ENCODE measurements around the gene KIF5C.

Gene KIF5C

DNA sequence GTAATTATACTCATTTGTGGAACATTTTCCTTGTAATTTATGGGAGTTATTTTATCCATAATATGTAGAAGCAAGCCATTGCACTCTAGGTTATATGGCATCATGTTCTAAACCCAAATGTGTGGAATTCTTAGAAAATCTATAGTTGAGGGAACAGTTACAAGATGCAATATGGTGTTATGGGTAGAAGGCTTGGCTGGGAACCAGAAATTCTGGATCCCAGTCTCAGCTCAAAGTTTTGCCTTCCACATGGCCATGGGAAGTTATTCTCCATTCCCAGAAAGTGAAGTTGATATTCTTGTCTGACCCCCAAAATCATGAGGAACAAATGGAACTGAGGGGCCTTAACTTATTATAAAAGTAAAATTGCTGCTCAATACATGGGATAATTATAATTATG is 38.0 kb downstream of the KIF5C start:
- H3K27me3 ChIP-seq (ENCODE audit: control insufficient read depth in 3 of 3, insufficient read depth in 3 of 3, low read depth in 1 of 3, low read length in 3 of 3): no peaks in the 10 kb centered on the region
- H3K4me2 ChIP-seq (ENCODE audit: insufficient read depth, low read length, poor library complexity, severe bottlenecking): no peak overlapping the region
- no peak overlapping the region for H2BK12ac ChIP-seq (ENCODE audit: low read length)
- peaks cover 0 to 17% of the 10 kb centered on the region in 2 donors for H3K36me3 ChIP-seq (replicated peaks in 1 of 2; ENCODE audit: control insufficient read depth in 2 of 2, insufficient read depth in 2 of 2, low read length in 2 of 2)
- H3K4me3 ChIP-seq (ENCODE audit: low read length in 2 of 2): no peak overlapping the region
- H3K9ac ChIP-seq (ENCODE audit: low read depth, low read length, poor library complexity): no peak overlapping the region
- H3K4ac ChIP-seq (ENCODE audit: low read length): no peak overlapping the region
- H2BK15ac ChIP-seq (ENCODE audit: low read length): no peak overlapping the region
- no peak overlapping the region for H3K27ac ChIP-seq (replicated peaks; ENCODE audit: low read length)
- H3K4me1 ChIP-seq (ENCODE audit: control insufficient read depth in 2 of 2, insufficient read depth in 1 of 2, low read depth in 1 of 2, low read length in 2 of 2): peaks cover 9 to 13% of the 10 kb centered on the region in 2 donors
- H3K23ac ChIP-seq (ENCODE audit: low read depth, low read length, poor library complexity): no peak overlapping the region
- no peak overlapping the region for H2AFZ ChIP-seq (ENCODE audit: low read length)
- H3K9me3 ChIP-seq (replicated peaks in 1 of 2; ENCODE audit: control insufficient read depth in 2 of 2, insufficient read depth in 1 of 2, low read depth in 1 of 2, low read length in 2 of 2): no peaks in the 10 kb centered on the region
- H3K79me1 ChIP-seq (ENCODE audit: low read depth, low read length): no peaks in the 10 kb centered on the region
- no peak overlapping the region for H3K18ac ChIP-seq (ENCODE audit: low read length)
- no peak overlapping the region for H2BK120ac ChIP-seq (ENCODE audit: low read depth, low read length)
- H2BK5ac ChIP-seq (ENCODE audit: low read length): no peak overlapping the region
- H2AK5ac ChIP-seq (ENCODE audit: low read depth, low read length): no peak overlapping the region
- no peak for DNase-seq (ENCODE audit: low spot score)
- H4K91ac ChIP-seq (ENCODE audit: low read depth, low read length, poor library complexity): no peak overlapping the region
- H4K8ac ChIP-seq (ENCODE audit: low read depth, low read length): no peak overlapping the region
- no peak overlapping the region for H3K14ac ChIP-seq (ENCODE audit: low read length)

DNA sequence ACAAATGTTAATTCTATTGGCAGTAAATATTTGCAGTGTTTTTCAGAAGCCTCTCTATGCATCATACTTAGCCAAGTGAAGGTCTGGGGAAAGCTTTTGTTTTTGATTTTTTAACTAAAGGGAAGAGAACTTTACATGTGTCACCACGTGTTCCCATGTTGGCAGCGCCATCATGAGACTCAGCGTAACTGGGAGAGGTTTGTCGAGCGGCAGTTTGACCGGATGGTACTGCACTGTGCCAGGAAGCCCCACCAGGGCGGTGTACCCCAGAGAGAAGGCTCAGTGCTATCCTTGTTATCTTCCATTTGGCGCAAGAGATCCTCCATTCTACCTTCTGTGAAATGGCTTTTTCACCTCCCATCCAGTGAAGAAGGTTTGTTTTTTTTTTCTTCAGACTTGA is 38.5 kb downstream of the KIF5C start:
- no peak overlapping the region for H3K4ac ChIP-seq (ENCODE audit: low read length)
- H3K14ac ChIP-seq (ENCODE audit: low read length): no peak overlapping the region
- peaks cover 0 to 2% of the 10 kb centered on the region in 2 donors for H3K9me3 ChIP-seq (replicated peaks in 1 of 2; ENCODE audit: control insufficient read depth in 2 of 2, insufficient read depth in 1 of 2, low read depth in 1 of 2, low read length in 2 of 2)
- no peaks in the 10 kb centered on the region for H3K79me1 ChIP-seq (ENCODE audit: low read depth, low read length)
- no peak overlapping the region for H2AFZ ChIP-seq (ENCODE audit: low read length)
- H3K4me1 ChIP-seq (ENCODE audit: control insufficient read depth in 2 of 2, insufficient read depth in 1 of 2, low read depth in 1 of 2, low read length in 2 of 2): peaks cover 9 to 13% of the 10 kb centered on the region in 2 donors
- no peak overlapping the region for H2AK5ac ChIP-seq (ENCODE audit: low read depth, low read length)
- H3K27me3 ChIP-seq (ENCODE audit: control insufficient read depth in 3 of 3, insufficient read depth in 3 of 3, low read depth in 1 of 3, low read length in 3 of 3): no peaks in the 10 kb centered on the region
- no peak overlapping the region for H3K27ac ChIP-seq (replicated peaks; ENCODE audit: low read length)
- H2BK12ac ChIP-seq (ENCODE audit: low read length): no peak overlapping the region
- H4K91ac ChIP-seq (ENCODE audit: low read depth, low read length, poor library complexity): no peak overlapping the region
- no peak overlapping the region for H3K4me3 ChIP-seq (ENCODE audit: low read length in 2 of 2)
- no peak for DNase-seq (ENCODE audit: low spot score)
- H3K9ac ChIP-seq (ENCODE audit: low read depth, low read length, poor library complexity): no peak overlapping the region
- H3K18ac ChIP-seq (ENCODE audit: low read length): no peak overlapping the region
- no CpG with 5 or more reads among the region's 8 CpGs for WGBS, 2 donors (ENCODE audit: extremely low coverage in 2 of 2, insufficient read length in 2 of 2, insufficient replicate concordance in 1 of 2)
- H3K36me3 ChIP-seq (replicated peaks in 1 of 2; ENCODE audit: control insufficient read depth in 2 of 2, insufficient read depth in 2 of 2, low read length in 2 of 2): peaks cover 0 to 15% of the 10 kb centered on the region in 2 donors
- H4K8ac ChIP-seq (ENCODE audit: low read depth, low read length): no peak overlapping the region
- H2BK15ac ChIP-seq (ENCODE audit: low read length): no peak overlapping the region
- H3K23ac ChIP-seq (ENCODE audit: low read depth, low read length, poor library complexity): no peak overlapping the region
- no peak overlapping the region for H2BK5ac ChIP-seq (ENCODE audit: low read length)
- H3K4me2 ChIP-seq (ENCODE audit: insufficient read depth, low read length, poor library complexity, severe bottlenecking): no peak overlapping the region
- H2BK120ac ChIP-seq (ENCODE audit: low read depth, low read length): no peak overlapping the region

DNA sequence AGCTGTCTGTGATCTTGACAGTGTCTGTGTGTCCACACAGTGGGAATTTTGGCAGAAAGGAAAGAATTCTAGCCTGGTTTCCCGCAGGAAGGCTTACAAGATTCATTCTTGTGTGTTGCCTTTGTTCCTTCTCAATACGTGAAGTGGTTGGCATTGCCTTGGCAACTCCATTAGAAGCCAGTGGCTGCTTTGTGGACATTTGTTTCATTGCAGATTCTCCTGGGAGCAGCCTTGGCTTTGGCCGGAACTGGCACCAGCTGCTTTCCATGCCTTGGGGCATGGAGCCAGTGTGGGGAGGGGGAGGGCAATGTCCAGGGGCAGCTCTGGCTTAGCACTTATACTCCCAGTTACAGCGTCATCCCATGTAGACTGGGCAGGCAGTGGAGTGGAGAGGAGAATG is 39.4 kb downstream of the KIF5C start:
- DNase-seq (ENCODE audit: low spot score): no peak
- no peak overlapping the region for H3K4me3 ChIP-seq (ENCODE audit: low read length in 2 of 2)
- no peak overlapping the region for H2BK5ac ChIP-seq (ENCODE audit: low read length)
- no peak overlapping the region for H3K14ac ChIP-seq (ENCODE audit: low read length)
- H2BK15ac ChIP-seq (ENCODE audit: low read length): no peak overlapping the region
- no peak overlapping the region for H4K91ac ChIP-seq (ENCODE audit: low read depth, low read length, poor library complexity)
- no peak overlapping the region for H2AK5ac ChIP-seq (ENCODE audit: low read depth, low read length)
- H3K27me3 ChIP-seq (ENCODE audit: control insufficient read depth in 3 of 3, insufficient read depth in 3 of 3, low read depth in 1 of 3, low read length in 3 of 3): no peaks in the 10 kb centered on the region
- no CpG with 5 or more reads among the region's 4 CpGs for whole genome bisulfite sequencing, 2 donors (ENCODE audit: extremely low coverage in 2 of 2, insufficient read length in 2 of 2, insufficient replicate concordance in 1 of 2)
- H4K8ac ChIP-seq (ENCODE audit: low read depth, low read length): no peak overlapping the region
- H3K23ac ChIP-seq (ENCODE audit: low read depth, low read length, poor library complexity): no peak overlapping the region
- H3K79me1 ChIP-seq (ENCODE audit: low read depth, low read length): no peaks in the 10 kb centered on the region
- H2AFZ ChIP-seq (ENCODE audit: low read length): no peak overlapping the region
- H2BK12ac ChIP-seq (ENCODE audit: low read length): no peak overlapping the region
- H3K4me2 ChIP-seq (ENCODE audit: insufficient read depth, low read length, poor library complexity, severe bottlenecking): no peak overlapping the region
- peaks cover 0 to 7% of the 10 kb centered on the region in 2 donors for H3K36me3 ChIP-seq (replicated peaks in 1 of 2; ENCODE audit: control insufficient read depth in 2 of 2, insufficient read depth in 2 of 2, low read length in 2 of 2)
- no peak overlapping the region for H2BK120ac ChIP-seq (ENCODE audit: low read depth, low read length)
- peaks cover 2 to 4% of the 10 kb centered on the region in 2 donors for H3K9me3 ChIP-seq (replicated peaks in 1 of 2; ENCODE audit: control insufficient read depth in 2 of 2, insufficient read depth in 1 of 2, low read depth in 1 of 2, low read length in 2 of 2)
- H3K18ac ChIP-seq (ENCODE audit: low read length): no peak overlapping the region
- H3K9ac ChIP-seq (ENCODE audit: low read depth, low read length, poor library complexity): no peak overlapping the region
- no peak overlapping the region for H3K4ac ChIP-seq (ENCODE audit: low read length)
- no peak overlapping the region for H3K27ac ChIP-seq (replicated peaks; ENCODE audit: low read length)
- H3K4me1 ChIP-seq (ENCODE audit: control insufficient read depth in 2 of 2, insufficient read depth in 1 of 2, low read depth in 1 of 2, low read length in 2 of 2): peaks cover 9% of the 10 kb centered on the region in 2 donors

DNA sequence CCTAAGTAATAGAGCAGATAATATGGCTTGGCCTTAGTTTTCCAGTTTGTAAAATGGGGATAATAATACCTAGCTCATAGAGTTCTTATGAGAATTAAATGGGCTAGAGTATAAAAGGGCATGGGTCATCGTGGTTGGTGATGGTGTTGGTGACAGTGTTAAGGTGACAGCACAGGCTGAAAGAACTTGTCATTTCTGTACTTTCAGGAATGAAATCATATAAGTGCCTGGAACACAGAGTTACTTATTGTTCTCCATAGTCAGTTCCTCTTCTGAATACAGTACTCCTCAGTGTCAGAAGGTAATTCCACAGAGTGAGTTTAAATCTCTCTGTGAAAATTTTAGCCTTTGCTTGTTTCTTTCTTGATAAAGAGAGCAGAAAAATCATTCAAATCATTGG is 42.4 kb downstream of the KIF5C start:
- no CpG with 5 or more reads among the region's 1 CpG for WGBS, 2 donors (ENCODE audit: extremely low coverage in 2 of 2, insufficient read length in 2 of 2, insufficient replicate concordance in 1 of 2)
- Histone ChIP-seq H2BK15ac (ENCODE audit: low read length) (no peak overlapping the region), H3K9me3 (replicated peaks in 1 of 2; ENCODE audit: control insufficient read depth in 2 of 2, insufficient read depth in 1 of 2, low read depth in 1 of 2, low read length in 2 of 2) (peaks cover 2 to 4% of the 10 kb centered on the region in 2 donors), H4K8ac (ENCODE audit: low read depth, low read length) (no peak overlapping the region), H3K27ac (replicated peaks; ENCODE audit: low read length) (no peak overlapping the region), H3K79me1 (ENCODE audit: low read depth, low read length) (no peaks in the 10 kb centered on the region), H4K91ac (ENCODE audit: low read depth, low read length, poor library complexity) (no peak overlapping the region), H3K9ac (ENCODE audit: low read depth, low read length, poor library complexity) (no peak overlapping the region), H3K27me3 (ENCODE audit: control insufficient read depth in 3 of 3, insufficient read depth in 3 of 3, low read depth in 1 of 3, low read length in 3 of 3) (no peaks in the 10 kb centered on the region), H3K14ac (ENCODE audit: low read length) (no peak overlapping the region), H2BK12ac (ENCODE audit: low read length) (no peak overlapping the region), H3K23ac (ENCODE audit: low read depth, low read length, poor library complexity) (no peak overlapping the region), H3K4me3 (ENCODE audit: low read length in 2 of 2) (no peak overlapping the region), H3K4me1 (ENCODE audit: control insufficient read depth in 2 of 2, insufficient read depth in 1 of 2, low read depth in 1 of 2, low read length in 2 of 2) (peaks cover 5 to 9% of the 10 kb centered on the region in 2 donors), H2AK5ac (ENCODE audit: low read depth, low read length) (no peak overlapping the region), H2BK120ac (ENCODE audit: low read depth, low read length) (no peak overlapping the region), H2AFZ (ENCODE audit: low read length) (no peak overlapping the region), H2BK5ac (ENCODE audit: low read length) (no peak overlapping the region), H3K18ac (ENCODE audit: low read length) (no peak overlapping the region), H3K36me3 (replicated peaks in 1 of 2; ENCODE audit: control insufficient read depth in 2 of 2, insufficient read depth in 2 of 2, low read length in 2 of 2) (peaks cover 0 to 7% of the 10 kb centered on the region in 2 donors), H3K4ac (ENCODE audit: low read length) (no peak overlapping the region), H3K4me2 (ENCODE audit: insufficient read depth, low read length, poor library complexity, severe bottlenecking) (no peak overlapping the region)
- no peak for DNase-seq (ENCODE audit: low spot score)
